Suppressor macrophage treated with lipopolysaccharide for 1 hour (primary cell): ENCODE results near the gene SLC35D1.

Experiments
- DNase-seq, 3 donors: peaks; one replicate each; pipeline ENCODE4 v3.0.0-alpha.2; 2020 to 2022

The SLC35D1 gene

DNA sequence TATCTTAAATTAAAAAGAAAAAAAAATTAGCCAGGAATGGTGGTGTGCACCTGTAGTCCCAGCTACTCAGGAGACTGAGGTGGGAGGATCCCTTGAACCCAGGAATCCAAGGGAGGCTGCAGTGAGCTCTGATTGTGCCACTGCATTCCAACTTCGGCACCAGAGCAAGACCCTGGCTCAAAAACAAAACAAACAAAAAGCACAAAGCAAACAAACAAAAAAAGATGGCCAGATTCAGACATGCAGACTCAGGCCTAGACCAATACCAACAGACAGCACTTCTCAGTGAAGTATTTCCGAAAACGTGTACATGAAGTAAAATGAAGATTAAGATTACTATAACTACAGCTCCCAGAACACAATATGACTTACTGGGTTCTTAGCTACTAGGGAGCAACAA, 10.6 kb downstream of the SLC35D1 start:
- no peak for DNase-seq

DNA sequence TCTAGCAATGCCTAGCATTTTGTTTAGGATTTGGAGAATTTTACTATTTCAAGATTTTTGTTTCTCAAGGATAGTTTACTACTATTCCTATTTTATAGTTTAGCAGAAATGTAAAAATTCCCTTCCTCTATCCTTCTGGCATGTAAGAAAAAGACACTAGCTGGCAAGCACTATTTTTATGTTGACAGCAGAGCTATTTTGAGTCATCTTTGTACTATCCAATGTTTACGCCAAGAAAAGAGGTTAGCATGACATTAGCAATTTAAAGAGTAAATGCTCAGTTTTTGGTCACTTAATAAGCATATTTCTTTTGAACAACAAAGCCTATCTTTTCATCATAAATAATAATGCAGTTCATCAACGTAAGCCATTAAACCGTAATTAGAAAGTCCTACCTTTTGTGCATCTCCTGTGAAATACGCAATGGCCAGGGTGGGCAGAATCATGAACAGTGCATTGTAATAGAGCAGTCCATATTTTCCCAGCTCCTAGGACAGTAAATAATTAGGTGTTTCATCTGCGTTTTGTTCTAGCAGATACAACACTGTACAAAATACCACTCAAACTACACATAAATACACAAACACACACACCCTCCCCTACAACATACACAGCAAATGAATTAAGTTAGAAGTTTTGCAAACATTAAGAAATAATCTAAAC, 12.0 kb downstream of the SLC35D1 start:
- no peak for DNase-seq

DNA sequence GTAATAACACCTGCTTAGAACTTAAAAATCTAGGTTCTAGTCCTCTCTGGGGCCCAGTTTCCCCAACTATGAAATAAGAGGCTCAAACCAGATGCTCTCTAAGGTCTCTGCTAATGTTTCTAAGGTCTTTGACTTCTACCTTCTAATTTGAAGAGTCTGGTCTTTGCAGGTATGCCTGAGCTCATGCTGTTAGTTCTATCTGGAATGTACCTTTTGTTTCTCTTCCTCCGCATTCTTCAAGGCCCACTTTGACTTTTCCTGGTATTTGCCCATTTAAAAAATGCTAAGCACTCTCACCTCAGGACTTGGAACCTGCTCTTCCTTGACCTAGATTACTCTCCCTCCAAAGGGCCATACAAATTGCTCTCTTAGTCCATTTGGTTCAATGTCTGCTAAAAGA, 13.5 kb downstream of the SLC35D1 start:
- DNase-seq = no peak

DNA sequence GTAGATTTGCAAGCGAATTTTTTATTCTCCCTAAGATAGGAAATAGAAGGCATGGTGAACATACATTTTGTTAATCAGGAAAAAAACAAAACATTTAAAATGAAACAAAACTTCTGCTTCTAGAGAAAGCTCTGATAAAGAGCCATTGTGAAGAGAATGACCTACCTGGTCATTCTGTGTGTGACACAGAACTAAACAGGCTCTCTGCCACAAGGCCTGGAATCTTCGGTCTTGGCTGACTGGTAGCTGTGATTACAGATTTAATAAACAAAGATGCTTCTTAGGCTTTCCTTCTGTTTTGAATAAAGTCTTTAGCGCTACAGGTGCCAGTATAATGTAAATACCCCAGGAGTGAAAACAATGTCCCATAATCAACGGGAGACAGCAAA, 22.1 kb downstream of the SLC35D1 start:
- DNase-seq = no peak

DNA sequence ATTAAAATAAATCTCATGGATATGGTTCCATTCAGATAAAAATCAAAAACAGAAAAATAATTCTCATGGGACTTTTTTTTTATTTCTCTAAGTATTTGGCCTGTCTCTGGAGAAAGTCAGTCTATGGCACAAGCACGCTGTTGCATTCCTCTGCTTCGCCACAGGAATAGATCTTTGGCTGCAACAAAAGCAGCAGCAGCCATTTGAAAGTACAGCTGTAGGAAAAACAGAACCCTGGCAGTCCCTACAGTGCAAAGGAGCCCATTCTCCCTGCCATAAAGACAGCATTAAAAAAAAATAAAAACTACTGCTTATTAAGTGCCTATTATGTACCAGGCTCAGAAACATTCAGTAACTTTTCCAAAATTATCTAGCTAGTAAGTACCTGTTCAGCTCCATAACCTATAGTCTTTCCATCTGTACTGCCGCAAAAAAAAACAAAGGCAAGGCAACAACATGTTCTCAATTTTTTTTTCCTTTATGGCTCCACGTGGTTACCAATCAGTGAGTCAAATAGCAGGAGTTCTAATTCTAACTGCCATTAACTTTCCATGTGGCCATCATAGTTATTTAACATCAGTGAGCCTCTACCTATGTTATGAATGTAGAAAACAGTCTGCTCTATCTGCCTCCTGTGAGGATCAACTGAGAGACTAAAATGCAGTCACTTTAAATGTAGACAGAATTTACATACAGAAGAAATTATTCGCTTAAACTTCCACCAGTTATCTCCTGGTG, 22.7 kb downstream of the SLC35D1 start:
- DNase-seq = no peak

DNA sequence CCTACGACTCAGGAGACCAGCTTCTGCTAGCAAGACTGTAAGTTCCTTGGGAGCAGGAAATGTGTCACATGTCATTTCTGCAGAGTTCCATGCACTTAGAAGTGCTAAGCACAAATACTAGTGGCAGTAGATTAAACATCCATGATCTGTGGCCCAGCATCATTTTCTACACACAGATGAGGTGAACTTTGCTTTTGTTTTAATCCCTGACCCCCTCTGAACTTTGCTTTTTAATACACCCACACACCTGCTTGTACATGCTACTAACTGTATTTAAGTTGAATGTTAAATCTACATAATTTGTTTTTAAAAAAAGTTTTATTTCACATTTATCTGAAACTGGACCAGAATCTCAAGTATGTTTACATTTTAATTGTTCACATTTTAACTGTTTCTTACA, 24.5 kb downstream of the SLC35D1 start:
- no peak for DNase-seq

DNA sequence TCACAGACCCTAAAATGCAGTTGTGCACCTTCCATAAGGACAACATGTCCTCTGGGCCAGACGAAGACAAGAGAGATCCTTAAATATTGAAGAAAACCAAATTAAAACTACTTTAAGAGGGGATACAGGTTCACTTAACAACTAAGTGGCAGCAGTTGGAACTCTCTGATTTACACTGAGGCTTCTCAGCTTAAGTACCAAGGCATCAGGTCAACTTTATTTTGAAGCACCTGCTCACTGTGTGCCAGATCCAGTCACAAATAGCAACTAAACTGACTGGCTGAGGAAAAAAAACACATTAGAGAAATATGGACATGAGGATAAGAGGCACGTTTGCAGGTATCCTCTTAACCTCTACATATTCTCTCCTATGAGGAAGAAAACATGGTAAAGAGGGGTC, 33.2 kb downstream of the SLC35D1 start:
- DNase-seq = no peak

DNA sequence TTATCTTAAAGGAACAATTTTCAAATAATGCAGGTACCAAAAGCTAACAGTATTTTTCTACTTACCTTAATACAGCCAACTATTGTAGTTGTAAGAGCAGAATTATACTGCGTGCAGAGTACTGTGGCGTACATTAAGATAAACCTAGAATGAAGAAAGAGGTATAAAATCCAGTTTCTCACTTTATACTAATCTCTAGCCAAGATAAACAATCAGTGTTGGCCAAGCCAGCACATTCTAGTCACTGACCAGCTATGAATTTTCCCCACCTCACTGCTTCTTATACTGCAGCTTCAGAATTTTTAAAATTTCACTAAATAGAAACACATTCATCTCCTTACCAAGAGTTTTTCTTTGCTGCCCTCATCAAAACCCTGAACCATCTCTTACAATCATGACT, 33.6 kb downstream of the SLC35D1 start:
- DNase-seq = no peak

DNA sequence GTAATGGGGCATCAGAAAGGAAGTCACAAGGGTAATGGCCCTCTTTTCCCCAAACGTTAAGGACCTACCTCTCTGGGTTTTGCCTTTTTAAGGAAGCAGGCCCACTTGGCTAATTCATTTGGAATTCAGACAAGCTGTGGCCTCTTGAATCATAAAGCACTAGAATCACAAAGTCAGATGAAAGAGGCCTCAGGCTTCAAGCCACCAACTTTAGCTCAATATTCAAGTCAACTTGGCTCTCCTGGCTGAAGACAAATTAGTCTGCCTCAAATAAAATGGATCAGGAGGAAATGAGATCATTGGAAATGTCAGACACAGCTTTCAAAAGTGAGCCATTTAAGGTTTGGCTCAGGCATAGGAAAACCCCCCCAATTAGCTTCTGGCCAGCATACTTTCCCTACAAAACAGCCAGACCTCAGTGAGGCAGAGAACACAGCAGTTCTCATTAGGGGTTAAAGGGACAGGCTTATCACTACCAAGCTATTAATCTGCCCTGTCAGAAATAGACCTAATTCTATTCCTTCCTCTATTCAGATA, 34.3 kb downstream of the SLC35D1 start:
- DNase-seq = peak in 1 of 3 donors; percentile 5

DNA sequence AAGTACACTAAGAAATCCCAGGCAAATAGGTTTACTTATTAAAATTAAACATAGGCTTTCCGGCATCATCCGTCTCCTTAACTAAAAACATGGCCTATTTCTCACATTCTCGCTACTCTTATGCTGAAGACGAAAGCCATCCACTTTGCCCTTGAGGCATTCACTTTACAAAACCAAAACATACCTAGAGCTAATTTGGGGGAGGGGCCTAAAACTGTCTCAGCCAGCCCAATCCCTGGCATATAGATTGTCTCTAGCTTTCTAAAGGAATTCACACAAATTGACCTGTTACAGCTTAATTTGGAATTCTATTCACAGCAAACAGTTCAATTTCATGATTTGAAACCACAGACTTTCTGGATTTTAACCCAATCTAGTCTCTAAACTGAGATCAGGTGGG, 34.8 kb downstream of the SLC35D1 start:
- DNase-seq = no peak

DNA sequence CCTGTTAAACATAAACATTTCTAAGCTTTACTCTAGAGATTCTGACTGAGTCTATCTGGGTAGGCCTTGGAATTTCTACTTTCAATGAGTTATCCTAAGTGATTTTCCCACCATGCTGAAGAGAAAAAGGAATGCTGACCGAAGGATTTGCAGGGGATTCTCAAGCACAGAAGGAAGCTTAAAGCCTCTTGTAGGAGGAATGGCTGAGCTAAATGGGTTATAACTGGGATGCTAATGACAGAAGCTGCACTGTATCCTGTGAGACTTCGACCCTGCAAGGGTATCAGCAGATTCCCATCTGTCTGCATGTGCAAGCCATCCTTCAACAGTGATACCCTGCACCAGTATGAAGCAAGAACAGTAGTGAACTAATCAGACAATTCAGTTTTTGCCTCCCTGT, 35.4 kb downstream of the SLC35D1 start:
- DNase-seq = no peak

DNA sequence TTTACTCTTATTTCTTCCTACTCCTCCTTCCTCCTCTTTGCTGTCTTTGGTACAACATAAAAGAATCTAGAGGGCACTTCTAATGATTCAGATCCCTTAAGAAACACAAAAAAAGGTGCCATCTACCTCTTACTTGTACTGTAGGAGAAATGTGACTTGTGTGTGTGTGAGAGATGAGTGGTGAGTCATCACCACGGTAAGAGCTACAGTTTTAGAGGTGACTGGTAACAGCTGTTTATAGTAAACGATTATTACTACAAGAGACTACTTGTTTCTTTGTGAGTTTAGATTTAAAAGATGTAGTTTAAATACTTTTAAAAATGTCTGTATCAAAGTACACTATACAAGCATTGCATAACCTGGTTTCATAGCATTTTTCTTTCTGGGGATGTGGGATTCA, 40.4 kb downstream of the SLC35D1 start:
- DNase-seq = no peak

DNA sequence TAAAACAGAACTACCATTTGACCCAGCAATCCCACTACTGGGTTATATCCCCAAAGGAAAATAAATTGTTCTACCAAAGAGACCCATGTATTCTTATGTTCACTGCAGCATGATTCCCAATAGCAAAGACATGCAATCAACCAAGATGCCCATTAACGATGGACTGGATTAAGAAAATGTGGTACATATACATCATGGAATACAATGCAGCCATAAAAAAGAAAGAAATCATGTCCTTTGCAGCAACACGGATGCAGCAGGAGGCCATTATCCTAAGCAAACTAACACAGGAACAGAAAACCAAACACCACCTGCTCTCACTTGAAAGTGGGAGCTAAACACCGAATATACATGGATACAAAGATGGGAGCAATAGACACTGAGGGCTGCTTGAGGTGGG, 44.2 kb downstream of the SLC35D1 start:
- DNase-seq = no peak

DNA sequence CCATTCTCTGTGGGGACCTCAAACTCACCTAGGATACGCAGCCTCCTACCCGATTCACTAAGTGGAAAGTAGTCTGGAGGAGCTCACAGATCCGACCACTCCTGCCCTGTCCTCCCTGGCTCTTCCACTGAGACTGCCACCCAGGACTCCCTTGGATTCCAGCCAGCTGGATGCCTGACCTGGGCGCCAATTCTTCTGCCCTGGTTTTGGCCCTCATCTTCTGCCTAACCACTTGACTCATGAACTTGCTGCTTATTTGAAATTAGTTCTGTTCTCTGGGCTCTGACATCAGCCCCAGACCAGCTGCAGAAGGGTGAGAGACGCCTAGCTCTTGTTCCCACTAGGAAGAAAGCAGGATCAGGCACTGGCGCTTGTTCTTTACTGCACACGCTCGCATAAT, 48.9 kb downstream of the SLC35D1 start:
- no peak for DNase-seq

DNA sequence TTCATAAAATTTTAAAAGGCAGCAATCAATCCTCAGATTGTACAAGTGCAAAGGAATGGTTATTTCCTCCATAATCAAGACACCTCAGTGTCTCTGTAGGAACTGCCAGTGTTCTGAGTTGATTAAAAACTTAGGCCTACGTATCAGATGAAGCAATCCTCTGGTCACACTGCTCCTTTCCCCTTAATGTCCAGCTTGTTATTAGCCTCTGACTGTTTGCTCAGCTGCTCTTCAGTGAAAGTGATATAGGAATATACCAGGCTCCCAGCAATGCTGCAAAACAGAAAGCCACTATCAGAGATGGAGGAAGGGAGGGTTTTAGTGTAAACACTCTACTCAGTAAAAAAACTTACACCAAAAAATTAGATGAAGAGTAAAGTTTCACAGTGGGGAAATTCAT, 49.8 kb downstream of the SLC35D1 start:
- no peak for DNase-seq

DNA sequence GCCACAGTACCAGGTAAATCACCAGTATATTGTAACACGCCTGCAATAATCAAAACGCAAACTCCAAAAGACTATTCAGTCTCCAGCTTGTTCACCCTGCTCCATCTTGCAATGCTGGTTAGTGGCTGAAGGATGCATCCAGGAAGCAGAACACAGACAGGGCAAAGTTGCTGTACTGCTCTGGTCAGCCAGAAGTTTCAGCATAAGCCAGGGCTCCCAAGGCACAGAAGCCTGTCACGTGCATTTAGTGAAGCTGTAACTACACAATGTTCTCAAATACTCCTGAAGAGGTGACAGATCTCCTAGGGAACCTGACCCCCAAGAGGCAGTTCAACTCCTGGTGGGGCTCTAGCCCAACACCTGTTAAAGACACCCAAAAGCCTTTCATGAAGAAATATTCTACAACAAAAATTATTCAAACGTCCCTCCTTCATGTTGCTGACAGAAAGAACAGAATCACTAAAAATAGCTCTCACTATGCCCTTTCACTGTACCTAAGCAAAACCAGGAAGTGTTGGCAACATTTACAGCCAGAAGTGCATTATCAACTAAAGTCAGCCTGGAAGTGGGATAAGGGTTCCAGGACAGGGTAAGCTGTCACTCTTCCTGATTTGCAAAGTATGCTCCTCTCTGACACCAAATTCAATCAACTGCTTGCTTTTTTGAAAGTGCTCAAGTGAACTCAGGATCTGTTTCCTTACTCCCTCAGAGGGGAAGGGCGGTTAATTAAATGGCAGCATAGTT, 52.1 kb downstream of the SLC35D1 start:
- DNase-seq = no peak

DNA sequence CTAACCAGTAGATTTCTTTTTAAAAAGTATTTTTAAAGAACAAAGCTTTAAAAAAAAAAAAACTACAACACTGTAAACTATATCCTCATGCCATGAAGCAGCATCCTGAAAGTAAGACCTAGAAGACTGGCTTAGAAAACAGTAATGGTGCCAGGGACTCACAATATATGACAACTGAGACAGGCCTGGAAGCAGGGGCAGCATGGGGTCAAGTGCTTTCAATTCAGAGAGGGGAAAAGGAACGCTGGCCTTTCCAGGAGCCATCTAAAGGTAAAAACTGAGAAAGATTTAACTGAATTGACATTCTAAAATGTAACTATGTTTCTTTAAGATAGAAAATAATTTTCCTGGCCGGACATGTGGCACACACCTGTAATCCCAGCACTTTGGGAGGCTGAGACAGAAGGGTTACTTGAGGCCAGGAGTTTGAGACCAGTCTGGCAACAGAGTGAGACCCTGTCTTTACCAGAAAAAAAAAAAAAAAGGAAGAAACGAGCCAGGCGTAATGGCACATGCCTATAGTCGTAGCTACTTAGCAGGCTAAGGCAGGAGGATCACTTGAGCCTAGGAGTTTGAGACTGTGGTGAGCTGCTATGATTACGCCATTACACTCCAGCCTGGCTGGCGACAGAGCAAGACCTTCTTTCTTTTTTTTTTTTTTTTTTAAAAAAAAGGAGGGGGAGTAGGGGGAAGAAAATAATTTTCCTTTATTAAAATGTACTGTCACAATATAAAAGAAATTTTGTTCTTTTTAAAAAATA, 54.1 kb downstream of the SLC35D1 start:
- DNase-seq = no peak

DNA sequence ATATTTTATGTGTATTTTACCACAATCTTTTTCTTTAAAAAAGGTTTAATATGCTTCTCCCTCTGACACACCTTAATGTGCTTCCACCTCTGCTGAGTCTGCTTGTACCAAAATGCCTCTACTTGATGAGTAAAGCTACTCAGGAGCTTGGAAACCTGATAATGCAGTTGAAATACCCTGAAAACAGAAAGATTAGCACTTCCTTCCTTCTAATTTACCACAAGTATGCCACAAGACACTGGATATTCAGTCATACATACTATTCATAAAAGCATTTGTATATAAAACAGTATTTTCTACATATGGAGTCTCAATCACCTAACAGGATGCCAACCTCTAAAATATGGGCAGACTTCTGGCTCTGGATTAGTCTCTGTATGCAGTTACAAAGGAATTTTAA, 55.0 kb downstream of the SLC35D1 start:
- DNase-seq = no peak

DNA sequence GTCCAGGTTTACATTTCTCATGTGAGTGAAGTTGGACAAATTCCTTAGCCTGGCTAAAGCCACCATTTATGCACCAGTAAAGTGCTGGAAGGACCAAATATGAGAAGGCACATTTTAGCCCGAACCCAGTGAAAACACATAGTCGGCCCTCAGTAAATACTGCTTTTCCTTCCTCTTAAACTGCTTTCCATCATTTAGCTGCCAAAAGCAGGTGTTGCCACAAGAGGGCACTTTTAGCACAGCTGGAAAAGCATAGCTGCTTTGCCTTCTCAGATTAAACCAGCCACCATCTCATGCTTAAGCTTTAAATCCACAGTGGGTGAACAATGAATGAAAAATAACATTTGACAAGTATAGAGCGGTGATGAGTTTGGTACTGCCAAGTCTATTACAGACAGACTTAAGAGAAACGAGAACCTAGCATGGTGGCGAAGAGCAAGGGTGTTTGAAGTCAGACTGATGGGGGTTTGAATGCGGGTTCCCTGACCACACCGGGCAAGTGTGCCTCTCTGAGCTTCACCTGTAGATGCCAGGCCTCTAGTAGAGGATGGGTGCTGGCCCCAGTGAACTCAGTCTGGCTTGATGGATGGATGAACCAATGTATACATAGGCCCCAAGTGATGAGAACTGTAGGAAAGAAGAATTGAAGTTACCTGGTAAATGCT, 57.8 kb downstream of the SLC35D1 start:
- DNase-seq = peak; percentile 69 to 73 (median 71)

DNA sequence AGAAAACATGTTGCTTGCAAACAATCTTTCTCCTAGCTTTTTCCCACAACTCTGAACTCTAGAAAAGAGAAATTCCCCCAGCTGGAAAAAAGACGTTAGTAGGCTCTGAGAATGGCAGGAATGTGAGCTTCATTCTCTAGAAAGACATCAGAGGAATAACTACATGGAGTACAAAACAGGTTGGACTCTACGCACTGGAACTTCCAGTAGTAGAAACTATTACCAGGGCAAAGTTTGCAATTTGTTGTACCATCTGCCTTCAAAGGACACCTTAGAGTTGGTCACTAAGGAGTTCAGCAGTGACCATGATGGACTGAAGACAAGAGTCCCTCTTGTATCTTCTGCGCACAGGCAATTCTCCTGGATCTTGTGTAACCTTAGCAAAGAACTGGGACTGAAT, 60.9 kb downstream of the SLC35D1 start:
- no peak for DNase-seq

DNA sequence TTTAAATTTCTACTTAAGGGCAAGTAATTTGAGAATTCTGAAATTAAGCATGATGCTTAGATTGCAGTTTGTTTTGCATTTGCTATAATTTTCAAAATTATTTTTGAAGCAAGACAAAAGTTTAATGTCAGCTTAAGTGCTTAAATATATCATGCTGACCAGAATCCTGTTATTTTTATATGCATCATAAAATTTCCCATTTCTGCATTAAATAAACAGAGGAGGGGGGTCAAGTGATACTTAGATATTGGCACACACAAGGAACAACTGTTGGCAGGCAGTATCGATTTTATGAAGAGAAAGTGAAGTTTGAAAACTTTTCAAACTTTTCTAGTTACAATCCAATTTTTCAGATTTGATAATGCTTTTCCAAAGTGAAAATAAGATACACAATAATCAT, 68.1 kb downstream of the SLC35D1 start:
- no peak for DNase-seq

DNA sequence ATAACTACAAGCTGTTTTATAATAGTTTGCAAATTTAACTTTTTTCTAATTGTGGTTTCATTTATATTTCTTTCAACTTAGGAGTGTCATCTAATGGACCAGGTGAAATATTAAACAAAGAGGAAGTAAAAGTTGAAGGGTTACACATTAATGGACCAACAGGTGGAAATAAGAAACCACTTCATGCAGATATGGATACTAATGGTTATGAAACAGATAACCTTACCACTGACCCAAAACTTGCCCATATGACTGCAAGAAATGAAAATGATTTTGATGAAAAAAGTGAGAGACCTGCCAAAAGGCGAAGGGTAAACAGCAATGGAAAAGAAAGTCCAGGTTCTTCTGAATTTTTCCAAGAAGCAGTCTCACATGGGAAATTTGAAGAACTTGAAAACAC, 69.5 kb downstream of the SLC35D1 start:
- DNase-seq = no peak
